Gastroesophageal sphincter (tissue), 4 donors: ENCODE measurements around the gene SDC4. TPM values are rescaled to one million over a fixed set of nuclear protein-coding genes. Genes with fewer than 3 reads are reported as not detected.

ENCODE experiments used
- ATAC-seq: fragments of 150-250 bp; one replicate; pipeline ENCODE4 v1.9.1; 2016; ENCODE audit warnings: mild to moderate bottlenecking, moderate library complexity
- H3K27ac ChIP-seq, 4 donors: fragments of 200-600 bp; sonication (generic) in 3 of 4; 1 replicate in 3 of 4; 2 replicates in 1 of 4; pipeline ENCODE4 v1.5.1; 2016 to 2019
- H3K27me3 ChIP-seq: fragments of 200-600 bp; sonication (generic); one replicate; pipeline ENCODE4 v1.5.1; 2019
- H3K36me3 ChIP-seq, 2 donors: fragments of 200-600 bp; sonication (generic); one replicate each; pipeline ENCODE4 v1.5.1; 2019; ENCODE audit warnings: control low read depth in 1 of 2
- H3K4me1 ChIP-seq, 3 donors: fragments of 200-600 bp; sonication (generic); 1 replicate in 2 of 3; 2 replicates in 1 of 3; pipeline ENCODE4 v1.5.1; 2016 to 2019; ENCODE audit warnings: control low read depth in 2 of 3
- H3K4me3 ChIP-seq, 2 donors: fragments of 200-600 bp; sonication (generic); one replicate each; pipeline ENCODE4 v1.5.1; 2019; ENCODE audit warnings: mild to moderate bottlenecking in 1 of 2, moderate library complexity in 1 of 2
- H3K9me3 ChIP-seq, 3 donors: fragments of 200-600 bp; sonication (generic); one replicate each; pipeline ENCODE4 v1.5.1; 2017 to 2019; ENCODE audit warnings: control low read depth in 2 of 3
- EP300 ChIP-seq: sonication (generic); formaldehyde crosslinking; IDR thresholded peaks from one replicate; pipeline ENCODE4 v1.6.1; 2017; ENCODE audit warnings: antibody characterized with exemption, mild to moderate bottlenecking
- POLR2A ChIP-seq, 2 donors: fragments of 450-650 bp; IDR thresholded peaks; one replicate each; pipeline ENCODE4 v1.6.1; 2017; ENCODE audit warnings: antibody characterized with exemption in 2 of 2, mild to moderate bottlenecking in 2 of 2, moderate library complexity in 1 of 2
- POLR2AphosphoS5 ChIP-seq: sonication (generic); formaldehyde crosslinking; IDR thresholded peaks from one replicate; pipeline ENCODE4 v1.6.1; 2017; ENCODE audit warnings: antibody characterized with exemption
- WGBS, 2 donors: methylation state at CpG; one replicate each; pipeline ENCODE4 v1.1.5; 2018; ENCODE audit warnings: low coverage in 1 of 2; 5-methylcytosine and 5-hydroxymethylcytosine counted together
- total RNA-seq, 4 donors: library from RNA; depleted of rRNA; stranded (reverse); fragments of >200 nt; gene quantifications; one replicate each; pipeline ENCODE4 v1.1.0, GENCODE V29; 2016
- TF ChIP-seq, protein P1 (sequence below), 4 experiments: fragments of 200-600 bp in 2 of 4; fragments of 450-650 bp in 2 of 4; sonication (generic) in 1 of 4; IDR thresholded peaks; one replicate each; pipeline ENCODE4 v1.5.1; 2017 to 2019; ENCODE audit warnings: antibody characterized with exemption in 4 of 4, mild to moderate bottlenecking in 2 of 4, moderate library complexity in 2 of 4

Gene SDC4, protein sequence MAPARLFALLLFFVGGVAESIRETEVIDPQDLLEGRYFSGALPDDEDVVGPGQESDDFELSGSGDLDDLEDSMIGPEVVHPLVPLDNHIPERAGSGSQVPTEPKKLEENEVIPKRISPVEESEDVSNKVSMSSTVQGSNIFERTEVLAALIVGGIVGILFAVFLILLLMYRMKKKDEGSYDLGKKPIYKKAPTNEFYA
- total RNA-seq, result 100 to 1,000 TPM in 1 of 4 donors, 10 to 100 TPM in 3; 75.1 to 182 (median 84.2) TPM

DNA sequence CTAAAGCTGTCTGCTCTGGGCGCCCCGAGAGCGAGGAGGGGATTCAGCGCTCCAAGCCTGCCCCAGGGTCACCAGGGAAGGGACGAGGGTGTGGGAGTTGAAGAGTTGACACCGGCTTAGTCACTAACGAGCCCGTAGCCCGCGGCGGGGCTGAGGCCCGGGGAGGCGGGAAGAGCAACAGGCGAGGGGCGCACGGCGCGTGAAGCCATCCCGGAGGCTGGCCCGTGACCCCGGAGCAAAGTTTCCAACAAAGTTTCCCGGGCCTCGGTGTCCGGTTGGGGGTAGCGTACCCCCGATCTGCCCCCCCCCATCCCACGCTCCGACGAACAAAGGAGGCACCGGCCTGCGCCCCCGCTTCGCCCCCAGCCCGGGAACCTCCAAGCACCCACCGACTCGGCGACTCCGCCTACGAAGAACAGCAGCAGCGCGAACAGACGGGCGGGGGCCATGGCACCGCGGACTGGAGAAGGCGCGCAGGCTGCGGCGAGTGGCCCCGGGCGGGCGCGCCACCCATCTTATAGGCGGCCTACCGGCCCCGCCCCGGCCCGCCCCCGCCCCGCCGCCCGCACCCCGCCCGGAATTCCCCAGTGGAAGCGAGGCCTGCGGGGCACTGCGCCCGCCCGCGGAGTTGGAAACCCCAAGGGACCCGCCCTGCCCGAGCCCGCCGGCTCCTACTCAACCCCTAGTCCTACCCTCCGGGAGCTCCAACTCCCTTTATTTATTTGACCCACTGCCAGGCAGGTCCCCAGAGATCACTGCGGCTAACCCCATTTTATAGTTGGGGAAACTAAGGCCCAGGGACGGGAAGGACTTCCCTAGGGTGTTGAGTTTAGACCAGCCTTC lies at the start of gene SDC4:
Gene SDC4 (minus strand): TSS at position 489 of the 843 bp plus-strand sequence. CDS start 40 bp downstream, at position 449.
- Histone ChIP-seq H3K4me1 (peaks cover 5 to 54% (median 38%) of the 10 kb centered on the region in 3 donors), H3K9me3 (no peaks in the 10 kb centered on the region), H3K4me3 (peak within 1 kb of the TSS; percentile 70 to 80), H3K27ac (peak within 1 kb of the TSS; percentile 85 to 96 (median 95)), H3K27me3 (no peaks in the 10 kb centered on the region), H3K36me3 (no peaks in the 10 kb centered on the region)
- ATAC-seq, result peak; percentile 85
- 0% methylated on average over 3 of the region's 77 CpGs; no CpG with 5 or more reads in 1 of the 2 donors for WGBS, 2 donors
- no peak for TF ChIP-seq EP300
- TF ChIP-seq, protein P1, sequence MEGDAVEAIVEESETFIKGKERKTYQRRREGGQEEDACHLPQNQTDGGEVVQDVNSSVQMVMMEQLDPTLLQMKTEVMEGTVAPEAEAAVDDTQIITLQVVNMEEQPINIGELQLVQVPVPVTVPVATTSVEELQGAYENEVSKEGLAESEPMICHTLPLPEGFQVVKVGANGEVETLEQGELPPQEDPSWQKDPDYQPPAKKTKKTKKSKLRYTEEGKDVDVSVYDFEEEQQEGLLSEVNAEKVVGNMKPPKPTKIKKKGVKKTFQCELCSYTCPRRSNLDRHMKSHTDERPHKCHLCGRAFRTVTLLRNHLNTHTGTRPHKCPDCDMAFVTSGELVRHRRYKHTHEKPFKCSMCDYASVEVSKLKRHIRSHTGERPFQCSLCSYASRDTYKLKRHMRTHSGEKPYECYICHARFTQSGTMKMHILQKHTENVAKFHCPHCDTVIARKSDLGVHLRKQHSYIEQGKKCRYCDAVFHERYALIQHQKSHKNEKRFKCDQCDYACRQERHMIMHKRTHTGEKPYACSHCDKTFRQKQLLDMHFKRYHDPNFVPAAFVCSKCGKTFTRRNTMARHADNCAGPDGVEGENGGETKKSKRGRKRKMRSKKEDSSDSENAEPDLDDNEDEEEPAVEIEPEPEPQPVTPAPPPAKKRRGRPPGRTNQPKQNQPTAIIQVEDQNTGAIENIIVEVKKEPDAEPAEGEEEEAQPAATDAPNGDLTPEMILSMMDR (IDR thresholded peaks at IDR 0.05), result no peak
- TF ChIP-seq POLR2AphosphoS5, result peak; percentile 100
- TF ChIP-seq POLR2A (IDR thresholded peaks at IDR 0.05), result peak; percentile 98

DNA sequence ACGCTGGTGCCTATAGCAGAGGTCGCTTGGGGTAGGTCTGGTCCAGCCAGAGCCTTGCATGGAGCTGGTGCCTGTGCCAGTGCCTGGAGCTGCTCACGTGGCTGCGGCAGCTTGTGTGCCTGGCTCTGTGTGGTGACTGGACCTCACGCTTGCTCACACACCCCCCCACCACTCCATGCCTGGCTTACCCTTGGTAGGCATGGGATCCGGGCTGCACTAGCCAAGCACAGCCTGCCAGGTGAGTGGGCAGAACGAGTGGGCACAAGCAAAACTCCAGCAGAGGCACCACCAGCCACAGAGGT lies 46.8 kb upstream of the SDC4 start:
- no peaks in the 10 kb centered on the region for H3K4me1 ChIP-seq
- H3K27ac ChIP-seq, result no peak overlapping the region
- H3K36me3 ChIP-seq, result peaks cover 0 to 18% of the 10 kb centered on the region in 2 donors
- TF ChIP-seq, protein P1 (IDR thresholded peaks at IDR 0.05), result no peak
- no peak for TF ChIP-seq POLR2AphosphoS5
- no peak for TF ChIP-seq EP300
- TF ChIP-seq POLR2A (IDR thresholded peaks at IDR 0.05), result no peak
- H3K4me3 ChIP-seq, result no peak overlapping the region
- no peaks in the 10 kb centered on the region for H3K27me3 ChIP-seq
- ATAC-seq, result no peak
- H3K9me3 ChIP-seq, result no peaks in the 10 kb centered on the region
- WGBS, 2 donors, result no CpG with 5 or more reads among the region's 7 CpGs

DNA sequence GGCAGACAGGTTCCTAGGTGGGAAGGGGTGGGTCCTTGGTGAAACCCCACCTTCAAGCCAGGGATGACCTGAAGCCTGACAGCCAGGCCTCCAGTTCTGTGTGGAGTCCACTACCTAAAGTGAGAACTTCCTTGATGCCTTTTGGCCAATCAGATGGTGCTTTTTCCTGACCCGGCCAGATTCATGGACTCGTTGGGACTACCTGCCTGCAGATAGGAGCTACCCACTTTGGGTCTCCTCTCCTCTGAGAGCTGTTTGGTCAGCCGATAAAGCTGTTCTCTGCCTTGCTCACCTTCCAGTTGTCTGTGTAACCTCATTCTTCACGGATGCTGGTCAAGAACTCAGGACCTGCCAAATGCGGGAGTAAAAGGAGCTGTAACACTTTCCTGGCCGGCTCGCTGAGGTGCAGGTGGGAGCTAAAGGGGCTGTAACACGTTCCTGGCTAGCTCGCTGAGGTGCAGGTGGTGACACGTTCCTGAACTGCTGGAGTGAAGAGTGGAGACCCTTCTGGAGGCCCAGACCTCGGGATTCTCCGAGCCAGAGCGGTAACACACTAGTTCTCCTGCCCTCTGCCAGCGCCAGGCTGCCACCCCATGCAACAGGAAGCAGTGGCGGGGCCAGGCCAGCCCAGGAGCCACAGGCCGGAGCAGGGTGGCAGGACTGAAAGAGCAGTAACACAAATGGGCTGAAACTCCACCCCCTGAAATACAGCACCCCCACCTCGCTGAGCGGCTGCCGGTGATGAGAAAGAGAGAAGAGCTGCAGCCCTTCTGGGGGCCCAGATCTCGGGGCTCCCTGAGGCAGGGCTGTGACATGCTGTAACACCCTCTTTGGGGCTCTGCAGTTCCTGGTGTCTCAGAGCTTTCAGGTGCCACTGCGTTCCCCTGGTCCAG lies 46.2 kb upstream of the SDC4 start:
- Histone ChIP-seq H3K9me3 (no peaks in the 10 kb centered on the region), H3K27me3 (no peaks in the 10 kb centered on the region), H3K27ac (no peak overlapping the region), H3K4me3 (no peak overlapping the region), H3K4me1 (no peaks in the 10 kb centered on the region), H3K36me3 (peaks cover 0 to 18% of the 10 kb centered on the region in 2 donors)
- ATAC-seq, result no peak
- TF ChIP-seq POLR2A (IDR thresholded peaks at IDR 0.05) (no peak), POLR2AphosphoS5 (no peak), EP300 (no peak)
- TF ChIP-seq, protein P1 (IDR thresholded peaks at IDR 0.05), result no peak
- WGBS, 2 donors, result 74% methylated on average over 3 of the region's 21 CpGs; no CpG with 5 or more reads in 1 of the 2 donors

DNA sequence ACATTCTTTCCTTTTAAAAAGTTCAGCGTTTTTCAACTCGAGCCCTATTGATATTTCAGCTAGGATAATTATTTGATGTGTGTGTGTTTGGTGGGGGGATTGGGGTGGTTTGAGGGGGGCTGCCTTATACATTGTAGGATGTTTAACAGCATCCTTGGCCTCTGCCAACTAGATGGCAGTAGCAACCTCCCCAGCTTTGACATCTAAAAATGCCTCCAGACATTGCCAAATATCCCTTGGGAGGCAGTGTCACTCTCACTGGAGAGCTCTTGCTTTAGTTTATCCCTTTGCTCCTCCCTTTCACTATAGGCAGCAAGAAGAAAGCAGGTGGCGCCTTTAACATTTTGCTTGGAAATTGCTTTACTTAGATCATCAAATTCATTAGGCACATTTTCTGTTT lies 44.5 kb upstream of the SDC4 start:
- no peaks in the 10 kb centered on the region for H3K9me3 ChIP-seq

More for the DNA sequence above, 44.5 kb upstream of the SDC4 start:
- TF ChIP-seq, protein P1 (IDR thresholded peaks at IDR 0.05), result no peak
- TF ChIP-seq EP300 (no peak), POLR2A (IDR thresholded peaks at IDR 0.05) (no peak), POLR2AphosphoS5 (no peak)
- Histone ChIP-seq H3K4me3 (no peak overlapping the region), H3K36me3 (peaks cover 0 to 18% of the 10 kb centered on the region in 2 donors), H3K27ac (no peak overlapping the region), H3K4me1 (no peaks in the 10 kb centered on the region), H3K27me3 (no peaks in the 10 kb centered on the region)
- 78 to 88% methylated on average over 3 of the region's 3 CpGs for WGBS, 2 donors
- no peak for ATAC-seq
